ENCODE measurements around the gene INF2.

GRCh38 chr14:104739026-104739425 is 49.6 kb downstream of the INF2 start:
- TF ChIP-seq, protein P1, sequence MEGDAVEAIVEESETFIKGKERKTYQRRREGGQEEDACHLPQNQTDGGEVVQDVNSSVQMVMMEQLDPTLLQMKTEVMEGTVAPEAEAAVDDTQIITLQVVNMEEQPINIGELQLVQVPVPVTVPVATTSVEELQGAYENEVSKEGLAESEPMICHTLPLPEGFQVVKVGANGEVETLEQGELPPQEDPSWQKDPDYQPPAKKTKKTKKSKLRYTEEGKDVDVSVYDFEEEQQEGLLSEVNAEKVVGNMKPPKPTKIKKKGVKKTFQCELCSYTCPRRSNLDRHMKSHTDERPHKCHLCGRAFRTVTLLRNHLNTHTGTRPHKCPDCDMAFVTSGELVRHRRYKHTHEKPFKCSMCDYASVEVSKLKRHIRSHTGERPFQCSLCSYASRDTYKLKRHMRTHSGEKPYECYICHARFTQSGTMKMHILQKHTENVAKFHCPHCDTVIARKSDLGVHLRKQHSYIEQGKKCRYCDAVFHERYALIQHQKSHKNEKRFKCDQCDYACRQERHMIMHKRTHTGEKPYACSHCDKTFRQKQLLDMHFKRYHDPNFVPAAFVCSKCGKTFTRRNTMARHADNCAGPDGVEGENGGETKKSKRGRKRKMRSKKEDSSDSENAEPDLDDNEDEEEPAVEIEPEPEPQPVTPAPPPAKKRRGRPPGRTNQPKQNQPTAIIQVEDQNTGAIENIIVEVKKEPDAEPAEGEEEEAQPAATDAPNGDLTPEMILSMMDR (conservative IDR thresholded peaks at IDR 0.05 in 1 of 2, IDR thresholded peaks at IDR 0.05 in 1 of 2; ENCODE audit: extremely low read depth in 1 of 2, insufficient read depth in 1 of 2, low read depth in 1 of 2, low read length in 2 of 2) = no peak
- TF ChIP-seq EZH2 (IDR thresholded peaks at IDR 0.05; ENCODE audit: borderline replicate concordance, low read length) = no peak

Data from mammary epithelial cell (primary cell).